Activated CD8-positive, alpha-beta memory T cell treated with anti-CD3 and anti-CD28 coated beads, Interleukin-2, amount 50 U/mL, for 1 hour (primary cell): ENCODE data around the gene CDH23.

Experiments
- DNase-seq: peaks from one replicate; pipeline ENCODE4 v3.0.0-alpha.2; 2020; ENCODE audit errors: extremely low read depth

CDH23 gene

GRCh38 chr10:71537681-71538080 lies 141.0 kb downstream of the CDH23 start:
- DNase-seq: no peak

- DNase-seq: no peak
Observed at GRCh38 chr10:71538608-71539260, 142.0 kb downstream of the CDH23 start.

- no peak for DNase-seq
Observed at GRCh38 chr10:71539442-71540118, 142.9 kb downstream of the CDH23 start.

- no peak for DNase-seq
Observed at GRCh38 chr10:71542478-71542877, 145.8 kb downstream of the CDH23 start.

- no peak for DNase-seq
Observed at GRCh38 chr10:71543608-71544170, 147.0 kb downstream of the CDH23 start.

GRCh38 chr10:71545001-71545400 lies 148.3 kb downstream of the CDH23 start:
- DNase-seq: no peak

GRCh38 chr10:71546220-71546619 lies 149.5 kb downstream of the CDH23 start:
- DNase-seq: no peak

GRCh38 chr10:71547312-71547711 lies 150.6 kb downstream of the CDH23 start:
- DNase-seq: no peak

GRCh38 chr10:71547876-71548846 lies 151.4 kb downstream of the CDH23 start:
- DNase-seq: no peak

GRCh38 chr10:71549766-71550533 lies 153.2 kb downstream of the CDH23 start:
- DNase-seq: no peak

- DNase-seq: no peak
Observed at GRCh38 chr10:71550628-71551027, 153.9 kb downstream of the CDH23 start.

GRCh38 chr10:71551970-71552369 lies 155.2 kb downstream of the CDH23 start:
- DNase-seq: no peak

- no peak for DNase-seq
Observed at GRCh38 chr10:71553432-71553831, 156.7 kb downstream of the CDH23 start.

- no peak for DNase-seq
Observed at GRCh38 chr10:71554671-71555070, 158.0 kb downstream of the CDH23 start.

GRCh38 chr10:71555087-71555723 lies 158.5 kb downstream of the CDH23 start:
- no peak for DNase-seq

GRCh38 chr10:71555724-71556119 lies 159.0 kb downstream of the CDH23 start:
- DNase-seq: no peak

- no peak for DNase-seq
Observed at GRCh38 chr10:71558991-71559390, 162.3 kb downstream of the CDH23 start.

- no peak for DNase-seq
Observed at GRCh38 chr10:71561003-71561574, 164.4 kb downstream of the CDH23 start.

- DNase-seq: no peak
Observed at GRCh38 chr10:71562181-71562580, 165.5 kb downstream of the CDH23 start.

- no peak for DNase-seq
Observed at GRCh38 chr10:71562904-71563303, 166.2 kb downstream of the CDH23 start.
